Stimulated activated effector memory CD8-positive, alpha-beta T cell treated with anti-CD3 and anti-CD28 coated beads, Interleukin-12 subunit alpha, Interleukin-12 subunit beta, amount 100 ng/mL, for 72 hours (primary cell): ENCODE measurements around the gene KLHDC9.

Source experiments
- ATAC-seq: fragments of 150-1000 bp; cut with Tn5 transposase; 2 replicates; pipeline ENCODE4 v1.10.0; 2021
- DNase-seq, 2 donors: peaks; one replicate each; pipeline ENCODE4 v3.0.0; 2021 to 2022; ENCODE audit warnings: low spot score in 2 of 2
- H3K27ac Mint-ChIP-seq: one replicate; pipeline ENCODE4 v1.8.0; 2022; ENCODE audit warnings: mild to moderate bottlenecking, mixed read lengths
- H3K36me3 Mint-ChIP-seq: one replicate; pipeline ENCODE4 v1.8.0; 2022; ENCODE audit warnings: mild to moderate bottlenecking, mixed read lengths
- H3K4me1 Mint-ChIP-seq: one replicate; pipeline ENCODE4 v1.8.0; 2022; ENCODE audit warnings: mixed read lengths
- H3K4me3 Mint-ChIP-seq: one replicate; pipeline ENCODE4 v1.8.0; 2022; ENCODE audit warnings: mild to moderate bottlenecking, mixed read lengths
- H3K9me3 Mint-ChIP-seq: one replicate; pipeline ENCODE4 v1.8.0; 2022; ENCODE audit warnings: mixed read lengths

Gene KLHDC9

GRCh38 chr1:161070761-161071160, 27.4 kb upstream of the KLHDC9 start:
- Mint-ChIP-seq H3K36me3 (peaks cover 45% of the 10 kb centered on the region), H3K27ac (peak overlapping the region; percentile 95), H3K4me1 (peaks cover 75% of the 10 kb centered on the region), H3K9me3 (no peaks in the 10 kb centered on the region), H3K4me3 (peak overlapping the region; percentile 82)
- ATAC-seq (no peak), DNase-seq (no peak)

GRCh38 chr1:161071886-161072371, 26.2 kb upstream of the KLHDC9 start:
- peaks cover 64% of the 10 kb centered on the region for H3K4me1 Mint-ChIP-seq

GRCh38 chr1:161072751-161073449, 25.3 kb upstream of the KLHDC9 start:
- peaks cover 24% of the 10 kb centered on the region for H3K36me3 Mint-ChIP-seq
- DNase-seq (no peak), ATAC-seq (no peak)
- no peaks in the 10 kb centered on the region for H3K9me3 Mint-ChIP-seq
- H3K4me3 Mint-ChIP-seq = no peak overlapping the region
- H3K27ac Mint-ChIP-seq = peak overlapping the region; percentile 27
- H3K4me1 Mint-ChIP-seq = peaks cover 54% of the 10 kb centered on the region

More at GRCh38 chr1:161071886-161072371, 26.2 kb upstream of the KLHDC9 start:
- Mint-ChIP-seq H3K9me3 (no peaks in the 10 kb centered on the region), H3K27ac (peak overlapping the region; percentile 27), H3K36me3 (peaks cover 33% of the 10 kb centered on the region), H3K4me3 (no peak overlapping the region)
- peak in 1 of 2 donors; percentile 65 for DNase-seq
- peak; percentile 7 for ATAC-seq

- Mint-ChIP-seq H3K36me3 (peaks cover 17% of the 10 kb centered on the region), H3K9me3 (no peaks in the 10 kb centered on the region), H3K27ac (peak overlapping the region; percentile 27), H3K4me3 (no peak overlapping the region), H3K4me1 (peaks cover 47% of the 10 kb centered on the region)
- DNase-seq = no peak
- ATAC-seq = no peak
Measured at GRCh38 chr1:161073474-161074121, 24.6 kb upstream of the KLHDC9 start.

- no peak for DNase-seq
- Mint-ChIP-seq H3K4me3 (no peak overlapping the region), H3K36me3 (peaks cover 5% of the 10 kb centered on the region), H3K27ac (peak overlapping the region; percentile 43), H3K4me1 (peaks cover 38% of the 10 kb centered on the region), H3K9me3 (no peaks in the 10 kb centered on the region)
- no peak for ATAC-seq
Measured at GRCh38 chr1:161074676-161075368, 23.3 kb upstream of the KLHDC9 start.

GRCh38 chr1:161076410-161076809, 21.8 kb upstream of the KLHDC9 start:
- H3K4me1 Mint-ChIP-seq = peaks cover 22% of the 10 kb centered on the region
- no peak for DNase-seq
- H3K9me3 Mint-ChIP-seq = no peaks in the 10 kb centered on the region
- ATAC-seq = no peak
- H3K36me3 Mint-ChIP-seq = no peaks in the 10 kb centered on the region
- H3K27ac Mint-ChIP-seq = no peak overlapping the region
- H3K4me3 Mint-ChIP-seq = no peak overlapping the region

- no peak overlapping the region for H3K4me3 Mint-ChIP-seq
- H3K36me3 Mint-ChIP-seq = no peaks in the 10 kb centered on the region
- no peak overlapping the region for H3K27ac Mint-ChIP-seq
- DNase-seq = no peak
- no peak for ATAC-seq
- H3K9me3 Mint-ChIP-seq = no peaks in the 10 kb centered on the region
- peaks cover 12% of the 10 kb centered on the region for H3K4me1 Mint-ChIP-seq
Measured at GRCh38 chr1:161077426-161077825, 20.7 kb upstream of the KLHDC9 start.

- no peak for DNase-seq
- Mint-ChIP-seq H3K4me3 (no peak overlapping the region), H3K27ac (no peak overlapping the region), H3K9me3 (no peaks in the 10 kb centered on the region), H3K4me1 (peaks cover under 1% of the 10 kb centered on the region), H3K36me3 (no peaks in the 10 kb centered on the region)
- no peak for ATAC-seq
Measured at GRCh38 chr1:161079436-161080110, 18.6 kb upstream of the KLHDC9 start.

GRCh38 chr1:161080441-161081405, 17.4 kb upstream of the KLHDC9 start:
- no peaks in the 10 kb centered on the region for H3K9me3 Mint-ChIP-seq
- DNase-seq (no peak), ATAC-seq (no peak)
- H3K4me1 Mint-ChIP-seq = no peaks in the 10 kb centered on the region
- no peaks in the 10 kb centered on the region for H3K36me3 Mint-ChIP-seq
- no peak overlapping the region for H3K4me3 Mint-ChIP-seq
- H3K27ac Mint-ChIP-seq = peak overlapping the region; percentile 7

GRCh38 chr1:161081519-161081918, 16.6 kb upstream of the KLHDC9 start:
- Mint-ChIP-seq H3K4me3 (no peak overlapping the region), H3K27ac (no peak overlapping the region), H3K9me3 (no peaks in the 10 kb centered on the region), H3K36me3 (no peaks in the 10 kb centered on the region), H3K4me1 (no peaks in the 10 kb centered on the region)
- DNase-seq (no peak), ATAC-seq (no peak)

GRCh38 chr1:161082483-161082882, 15.7 kb upstream of the KLHDC9 start:
- Mint-ChIP-seq H3K27ac (peak overlapping the region; percentile 50), H3K4me3 (no peak overlapping the region), H3K9me3 (no peaks in the 10 kb centered on the region), H3K36me3 (no peaks in the 10 kb centered on the region), H3K4me1 (no peaks in the 10 kb centered on the region)
- no peak for ATAC-seq
- no peak for DNase-seq

- peak overlapping the region; percentile 32 for H3K27ac Mint-ChIP-seq
- H3K36me3 Mint-ChIP-seq = no peaks in the 10 kb centered on the region
- H3K4me3 Mint-ChIP-seq = no peak overlapping the region
- no peaks in the 10 kb centered on the region for H3K9me3 Mint-ChIP-seq
- no peaks in the 10 kb centered on the region for H3K4me1 Mint-ChIP-seq
- DNase-seq = no peak
- ATAC-seq = peak; percentile 71
Measured at GRCh38 chr1:161082996-161083747, 15.0 kb upstream of the KLHDC9 start.

GRCh38 chr1:161083748-161084596, 14.2 kb upstream of the KLHDC9 start:
- Mint-ChIP-seq H3K36me3 (no peaks in the 10 kb centered on the region), H3K4me1 (no peaks in the 10 kb centered on the region), H3K9me3 (no peaks in the 10 kb centered on the region), H3K27ac (no peak overlapping the region), H3K4me3 (no peak overlapping the region)
- ATAC-seq = no peak
- no peak for DNase-seq
